Mesothelial cell of epicardium (in vitro differentiated cells): Measurements from ENCODE around the gene HIP1R. TPM values are rescaled to one million over a fixed set of nuclear protein-coding genes. Genes with fewer than 3 reads are reported as not detected.

Source experiments
- DNase-seq, 2 experiments: peaks; one replicate each; pipeline ENCODE4 v3.0.0; 2021; ENCODE audit warnings: low spot score in 2 of 2; ENCODE audit not compliant: unreplicated experiment in 2 of 2
- H3K27ac Mint-ChIP-seq: 2 replicates; pipeline ENCODE4 v1.8.0; 2021; ENCODE audit warnings: mixed read lengths
- H3K27me3 Mint-ChIP-seq: 2 replicates; pipeline ENCODE4 v1.8.0; 2021; ENCODE audit warnings: low read depth, mixed read lengths
- H3K36me3 Mint-ChIP-seq: 2 replicates; pipeline ENCODE4 v1.8.0; 2021; ENCODE audit warnings: mixed read lengths
- H3K4me1 Mint-ChIP-seq: 2 replicates; pipeline ENCODE4 v1.8.0; 2021; ENCODE audit warnings: mixed read lengths
- H3K4me3 Mint-ChIP-seq: 2 replicates; pipeline ENCODE4 v1.8.0; 2021; ENCODE audit warnings: mild to moderate bottlenecking, moderate library complexity, mixed read lengths
- H3K9me3 Mint-ChIP-seq: 2 replicates; pipeline ENCODE4 v1.8.0; 2021; ENCODE audit warnings: mixed read lengths
- CTCF ChIP-seq: fragments of 200-600 bp; sonication (generic); IDR thresholded peaks from one replicate; pipeline ENCODE4 v1.5.0; 2021; ENCODE audit warnings: antibody characterized with exemption; ENCODE audit not compliant: unreplicated experiment
- total RNA-seq: library from RNA; stranded (reverse); gene quantifications from 3 replicates; pipeline ENCODE4 v1.2.1, GENCODE V29; 2021

Gene HIP1R
- total RNA-seq, 1 donor from 2014 or later, result 40.9 TPM

- no peaks in the 10 kb centered on the region for H3K9me3 Mint-ChIP-seq
- no peak for DNase-seq
- TF ChIP-seq CTCF, result no peak
- no peak overlapping the region for H3K27ac Mint-ChIP-seq
- no peaks in the 10 kb centered on the region for H3K27me3 Mint-ChIP-seq
- no peaks in the 10 kb centered on the region for H3K4me1 Mint-ChIP-seq
- H3K4me3 Mint-ChIP-seq, result no peak overlapping the region
- peaks cover 3% of the 10 kb centered on the region for H3K36me3 Mint-ChIP-seq
Measured at GRCh38 chr12:122848471-122849351, 13.5 kb downstream of the HIP1R start.

DNA sequence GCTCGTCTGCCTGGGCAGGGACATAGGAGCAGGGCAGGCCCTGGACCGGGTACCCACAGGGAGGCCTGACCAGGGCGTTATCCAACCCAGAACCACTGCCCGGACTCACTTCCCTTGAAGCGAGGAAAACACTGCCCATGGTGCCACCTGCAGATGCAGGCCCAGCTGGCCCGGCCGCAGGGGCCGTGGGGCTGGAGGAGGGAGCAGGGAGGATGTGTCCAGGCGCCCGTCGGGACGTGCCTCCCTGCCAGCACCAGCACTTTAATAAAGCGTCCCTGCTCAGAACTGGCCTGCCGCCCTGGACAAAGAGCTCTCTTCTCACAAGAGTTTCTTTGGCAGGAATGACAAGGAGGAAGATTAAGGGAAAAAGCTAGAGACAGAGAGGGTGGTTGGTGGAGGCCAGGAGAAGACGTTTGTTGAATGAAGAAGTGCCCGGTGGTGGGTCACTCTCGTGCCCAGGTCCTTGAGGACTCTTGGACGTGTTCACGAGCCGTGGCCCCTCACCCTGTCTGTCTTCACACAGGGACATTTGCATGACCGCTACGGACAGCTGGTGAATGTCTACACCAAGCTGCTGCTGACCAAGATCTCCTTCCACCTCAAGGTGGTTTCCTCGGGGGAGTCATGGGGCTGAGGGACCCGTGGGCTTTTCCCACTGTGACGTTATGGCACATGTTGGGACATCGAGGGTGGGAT lies 14.2 kb downstream of the HIP1R start:
- DNase-seq, result no peak
- Mint-ChIP-seq H3K27ac (no peak overlapping the region), H3K9me3 (no peaks in the 10 kb centered on the region), H3K4me1 (no peaks in the 10 kb centered on the region), H3K36me3 (peaks cover 3% of the 10 kb centered on the region), H3K4me3 (no peak overlapping the region), H3K27me3 (no peaks in the 10 kb centered on the region)
- no peak for TF ChIP-seq CTCF

- Mint-ChIP-seq H3K9me3 (no peaks in the 10 kb centered on the region), H3K4me3 (no peak overlapping the region)
Measured at GRCh38 chr12:122850048-122850445, 14.8 kb downstream of the HIP1R start.

DNA sequence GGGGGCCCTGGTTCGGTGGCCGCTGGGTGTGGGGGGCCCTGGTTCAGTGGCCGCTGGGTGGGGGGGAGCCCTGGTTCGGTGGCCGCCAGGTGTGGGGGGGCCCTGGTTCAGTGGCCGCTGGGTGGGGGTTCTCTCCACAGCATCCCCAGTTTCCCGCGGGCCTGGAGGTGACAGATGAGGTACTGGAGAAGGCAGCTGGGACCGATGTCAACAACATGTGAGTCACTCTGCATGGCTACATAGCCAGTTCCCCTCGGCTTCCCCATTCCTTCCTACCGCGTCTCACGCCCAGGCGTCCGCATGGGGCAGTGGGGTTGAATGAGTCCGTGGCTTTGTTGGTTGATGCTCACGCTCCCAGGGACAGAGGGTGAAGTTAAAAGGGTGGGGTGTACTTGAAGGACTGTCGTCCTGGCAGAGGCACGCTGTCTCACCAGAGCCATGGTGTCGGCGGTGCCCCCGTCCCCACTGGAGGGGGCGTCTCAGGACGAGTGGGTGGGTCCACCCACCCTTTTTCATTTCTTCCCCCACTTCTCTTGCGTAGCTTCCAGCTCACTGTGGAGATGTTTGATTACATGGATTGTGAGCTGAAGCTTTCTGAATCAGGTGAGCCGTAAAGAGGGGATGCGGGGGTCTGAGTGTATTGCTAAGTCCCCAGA lies 15.6 kb downstream of the HIP1R start:
- Mint-ChIP-seq H3K4me1 (no peaks in the 10 kb centered on the region), H3K36me3 (peaks cover 3% of the 10 kb centered on the region), H3K27ac (no peak overlapping the region), H3K9me3 (no peaks in the 10 kb centered on the region), H3K27me3 (no peaks in the 10 kb centered on the region), H3K4me3 (no peak overlapping the region)
- no peak for DNase-seq
- TF ChIP-seq CTCF, result no peak

More at GRCh38 chr12:122850048-122850445, 14.8 kb downstream of the HIP1R start:
- no peak for DNase-seq
- no peaks in the 10 kb centered on the region for H3K4me1 Mint-ChIP-seq
- no peak overlapping the region for H3K27ac Mint-ChIP-seq
- H3K36me3 Mint-ChIP-seq, result peaks cover 3% of the 10 kb centered on the region
- TF ChIP-seq CTCF, result no peak
- no peaks in the 10 kb centered on the region for H3K27me3 Mint-ChIP-seq

DNA sequence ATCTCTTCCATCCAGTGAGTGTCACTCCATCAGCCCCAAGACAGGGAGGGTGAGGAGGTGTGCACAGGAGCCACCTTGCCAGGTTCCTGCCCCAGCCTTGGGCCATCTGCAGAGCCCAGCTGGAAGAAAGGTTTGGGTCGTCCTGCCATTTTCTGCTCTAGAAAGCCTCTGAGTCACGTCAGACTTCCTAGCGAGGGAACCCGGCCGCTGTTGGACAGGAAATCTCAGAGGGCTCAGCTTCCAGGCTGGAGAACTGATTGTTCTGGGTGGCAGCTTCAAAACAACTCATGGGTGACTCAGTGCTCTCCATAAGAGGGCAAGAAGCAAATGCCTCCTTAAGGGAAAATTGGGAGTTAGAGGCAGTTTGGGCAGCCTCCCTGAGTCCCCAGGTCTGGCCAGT lies 16.6 kb downstream of the HIP1R start:
- H3K4me3 Mint-ChIP-seq, result no peak overlapping the region
- no peaks in the 10 kb centered on the region for H3K4me1 Mint-ChIP-seq
- no peaks in the 10 kb centered on the region for H3K9me3 Mint-ChIP-seq
- H3K27me3 Mint-ChIP-seq, result no peaks in the 10 kb centered on the region
- no peak overlapping the region for H3K27ac Mint-ChIP-seq
- H3K36me3 Mint-ChIP-seq, result peaks cover 3% of the 10 kb centered on the region
- TF ChIP-seq CTCF, result no peak
- DNase-seq, result no peak
